GM12873 (cell line): ENCODE measurements around the gene KIF1A.

Source experiments
- CTCF ChIP-seq: IDR thresholded peaks from 2 replicates; pipeline ENCODE4 v1.5.1; 2012; ENCODE audit warnings: low read depth, mild to moderate bottlenecking, moderate library complexity, low read length, control low read depth; ENCODE audit not compliant: insufficient read depth; ENCODE audit errors: missing control alignments

KIF1A gene

GRCh38 chr2:240785424-240786335 lies 34.3 kb downstream of the KIF1A start:
- TF ChIP-seq CTCF = no peak

GRCh38 chr2:240784629-240785423 lies 35.2 kb downstream of the KIF1A start:
- no peak for TF ChIP-seq CTCF

- TF ChIP-seq CTCF = no peak
Observed at GRCh38 chr2:240783819-240784621, 36.0 kb downstream of the KIF1A start.

GRCh38 chr2:240782886-240783818 lies 36.9 kb downstream of the KIF1A start:
- TF ChIP-seq CTCF = no peak

GRCh38 chr2:240782221-240782885 lies 37.7 kb downstream of the KIF1A start:
- TF ChIP-seq CTCF = no peak

GRCh38 chr2:240781471-240782220 lies 38.4 kb downstream of the KIF1A start:
- TF ChIP-seq CTCF = no peak
